Effector memory CD4-positive, alpha-beta T cell (primary cell): ENCODE measurements around the gene TRAPPC10.
"Not testable (repeated sequence)": the region's sequence is repeated elsewhere in the genome, so short reads cannot be mapped to it uniquely, and the experiment has no call there.

Experiments
- DNase-seq, 3 donors: peaks; one replicate each; pipeline ENCODE4 v3.0.0-alpha.2; 2020
- H3K27ac ChIP-seq: 2 replicates; pipeline ENCODE4 v1.7.0; 2013; ENCODE audit warnings: mild to moderate bottlenecking, low read length, moderate library complexity; ENCODE audit not compliant: insufficient read depth, poor library complexity, severe bottlenecking
- H3K27me3 ChIP-seq: replicated peaks from 2 replicates; pipeline ENCODE4 v1.7.0; 2013; ENCODE audit warnings: mild to moderate bottlenecking, low read length; ENCODE audit not compliant: insufficient read depth, control insufficient read depth, poor library complexity, severe bottlenecking
- H3K36me3 ChIP-seq: 2 replicates; pipeline ENCODE4 v1.7.0; 2013; ENCODE audit warnings: mild to moderate bottlenecking, low read length, moderate library complexity; ENCODE audit not compliant: control insufficient read depth, insufficient read depth
- H3K4me1 ChIP-seq: 2 replicates; pipeline ENCODE4 v1.7.0; 2013; ENCODE audit warnings: low read length, mild to moderate bottlenecking; ENCODE audit not compliant: control insufficient read depth, insufficient read depth, poor library complexity, severe bottlenecking
- H3K4me3 ChIP-seq: 2 replicates; pipeline ENCODE4 v1.7.0; 2013; ENCODE audit warnings: low read length, low read depth, mild to moderate bottlenecking; ENCODE audit not compliant: insufficient read depth, poor library complexity, severe bottlenecking
- H3K9me3 ChIP-seq: 2 replicates; pipeline ENCODE4 v1.7.0; 2013; ENCODE audit warnings: mild to moderate bottlenecking, low read length, moderate library complexity; ENCODE audit not compliant: control insufficient read depth

Gene TRAPPC10

GRCh38 chr21:44154816-44155230, 142.7 kb downstream of the TRAPPC10 start:
- not testable (repeated sequence) for DNase-seq, H3K27me3 ChIP-seq, H3K4me3 ChIP-seq, H3K36me3 ChIP-seq, H3K27ac ChIP-seq, H3K9me3 ChIP-seq, H3K4me1 ChIP-seq

- DNase-seq, result peak in 1 of 3 donors; percentile 4
- H3K27me3 ChIP-seq, H3K36me3 ChIP-seq, H3K4me3 ChIP-seq, H3K9me3 ChIP-seq, H3K4me1 ChIP-seq, H3K27ac ChIP-seq: not testable (repeated sequence)
Observed at GRCh38 chr21:44155231-44155993, 143.3 kb downstream of the TRAPPC10 start.

GRCh38 chr21:44155994-44156380, 143.9 kb downstream of the TRAPPC10 start:
- not testable (repeated sequence) for H3K36me3 ChIP-seq, H3K9me3 ChIP-seq, H3K27me3 ChIP-seq, H3K4me3 ChIP-seq, DNase-seq, H3K4me1 ChIP-seq, H3K27ac ChIP-seq
